ENCODE measurements around the gene DOCK8.

GRCh38 chr9:219670-220365 is 5.2 kb downstream of the DOCK8 start:
- TF ChIP-seq, protein P1, sequence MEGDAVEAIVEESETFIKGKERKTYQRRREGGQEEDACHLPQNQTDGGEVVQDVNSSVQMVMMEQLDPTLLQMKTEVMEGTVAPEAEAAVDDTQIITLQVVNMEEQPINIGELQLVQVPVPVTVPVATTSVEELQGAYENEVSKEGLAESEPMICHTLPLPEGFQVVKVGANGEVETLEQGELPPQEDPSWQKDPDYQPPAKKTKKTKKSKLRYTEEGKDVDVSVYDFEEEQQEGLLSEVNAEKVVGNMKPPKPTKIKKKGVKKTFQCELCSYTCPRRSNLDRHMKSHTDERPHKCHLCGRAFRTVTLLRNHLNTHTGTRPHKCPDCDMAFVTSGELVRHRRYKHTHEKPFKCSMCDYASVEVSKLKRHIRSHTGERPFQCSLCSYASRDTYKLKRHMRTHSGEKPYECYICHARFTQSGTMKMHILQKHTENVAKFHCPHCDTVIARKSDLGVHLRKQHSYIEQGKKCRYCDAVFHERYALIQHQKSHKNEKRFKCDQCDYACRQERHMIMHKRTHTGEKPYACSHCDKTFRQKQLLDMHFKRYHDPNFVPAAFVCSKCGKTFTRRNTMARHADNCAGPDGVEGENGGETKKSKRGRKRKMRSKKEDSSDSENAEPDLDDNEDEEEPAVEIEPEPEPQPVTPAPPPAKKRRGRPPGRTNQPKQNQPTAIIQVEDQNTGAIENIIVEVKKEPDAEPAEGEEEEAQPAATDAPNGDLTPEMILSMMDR (IDR thresholded peaks at IDR 0.05), result no peak
- no peak for TF ChIP-seq POLR2A (IDR thresholded peaks at IDR 0.05)
